Measurements from ENCODE around the gene PTPRN2.

Gene PTPRN2

DNA sequence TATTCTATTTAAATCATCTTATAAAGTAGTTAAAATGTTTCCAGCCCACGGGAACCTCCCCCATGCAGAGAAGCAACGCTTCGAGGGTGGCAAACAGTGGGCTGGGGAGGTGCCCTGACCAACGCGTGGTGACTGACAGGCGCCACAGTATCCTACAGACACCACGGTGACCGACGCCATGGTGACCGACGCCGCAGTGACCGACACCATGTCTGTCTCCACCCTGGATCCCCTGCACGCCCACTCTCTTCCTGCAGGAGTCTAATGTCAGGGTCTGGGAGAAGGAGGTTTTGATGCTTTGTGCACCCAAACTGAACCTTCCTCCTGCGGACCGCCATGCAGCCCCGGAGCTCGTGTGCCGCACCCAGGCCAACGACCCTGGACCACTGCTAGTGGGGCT, 464.4 kb downstream of the PTPRN2 start:
- no peak for DNase-seq

DNA sequence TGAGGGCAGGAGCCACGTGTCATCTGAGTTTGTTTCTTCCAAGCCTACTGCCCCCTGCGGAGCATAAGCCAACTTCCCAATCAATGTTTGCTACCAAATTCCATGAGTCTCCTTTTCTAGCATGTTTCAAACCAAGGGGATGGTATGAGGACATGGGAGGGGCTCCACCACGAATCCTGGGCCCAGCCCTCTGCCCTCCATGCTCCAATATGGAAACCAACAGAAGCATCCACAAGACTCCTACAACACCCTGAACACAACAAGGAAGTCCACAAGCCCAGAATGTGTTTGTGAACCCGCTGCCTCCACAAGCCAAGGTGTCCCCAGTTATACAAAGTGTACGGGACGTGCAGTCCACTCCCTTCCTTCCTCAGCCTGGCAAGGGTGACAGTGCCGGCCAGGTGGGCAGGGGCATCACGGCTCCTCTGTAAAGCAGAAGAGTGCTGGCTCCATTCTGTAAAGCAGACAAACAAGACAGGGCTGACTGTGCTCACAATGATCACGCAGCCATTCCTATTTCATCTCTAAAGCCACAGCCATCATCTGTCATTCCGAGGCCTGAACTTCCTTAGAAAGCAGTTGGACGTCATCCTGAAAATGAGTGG, 466.1 kb downstream of the PTPRN2 start:
- DNase-seq = no peak

DNA sequence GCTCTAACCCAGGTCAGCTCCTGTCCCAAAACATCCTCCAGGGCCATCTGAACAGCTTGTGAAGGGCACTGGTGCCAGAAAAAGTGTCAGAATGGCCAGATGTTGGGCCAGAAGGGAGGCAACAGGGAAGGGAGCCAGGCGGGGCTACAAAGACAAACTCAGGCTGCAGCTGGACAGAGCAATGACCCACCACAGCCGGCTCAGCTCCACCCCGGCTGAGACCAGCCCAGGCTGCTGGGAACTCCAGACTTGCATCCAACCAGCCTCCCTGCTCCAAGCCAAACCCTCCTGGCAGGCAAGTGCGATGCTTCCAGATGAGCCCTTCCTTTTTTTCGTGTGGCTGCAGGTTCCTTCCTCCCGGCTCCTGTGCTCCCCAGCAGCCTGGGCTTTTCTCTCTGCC, 466.9 kb downstream of the PTPRN2 start:
- no peak for DNase-seq

DNA sequence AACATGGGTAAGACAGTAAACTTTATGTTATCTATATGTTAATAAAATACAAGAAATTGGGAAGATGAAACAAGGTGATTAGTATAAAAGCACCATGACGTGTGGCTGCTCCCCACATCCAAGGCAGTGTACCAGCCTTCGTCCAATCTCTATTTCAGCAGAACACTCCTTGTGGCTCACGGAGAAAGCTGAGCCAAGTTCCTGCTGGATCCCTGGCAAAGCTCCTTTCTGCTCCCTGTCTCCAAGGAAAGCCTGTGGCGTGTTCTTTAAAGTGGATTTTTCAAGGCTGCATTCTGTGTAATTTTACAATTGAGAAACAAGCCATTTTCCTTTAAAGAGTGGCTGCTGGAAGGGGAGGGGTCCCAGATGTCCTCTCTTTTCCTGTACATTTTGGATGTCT, 467.3 kb downstream of the PTPRN2 start:
- no peak for DNase-seq

DNA sequence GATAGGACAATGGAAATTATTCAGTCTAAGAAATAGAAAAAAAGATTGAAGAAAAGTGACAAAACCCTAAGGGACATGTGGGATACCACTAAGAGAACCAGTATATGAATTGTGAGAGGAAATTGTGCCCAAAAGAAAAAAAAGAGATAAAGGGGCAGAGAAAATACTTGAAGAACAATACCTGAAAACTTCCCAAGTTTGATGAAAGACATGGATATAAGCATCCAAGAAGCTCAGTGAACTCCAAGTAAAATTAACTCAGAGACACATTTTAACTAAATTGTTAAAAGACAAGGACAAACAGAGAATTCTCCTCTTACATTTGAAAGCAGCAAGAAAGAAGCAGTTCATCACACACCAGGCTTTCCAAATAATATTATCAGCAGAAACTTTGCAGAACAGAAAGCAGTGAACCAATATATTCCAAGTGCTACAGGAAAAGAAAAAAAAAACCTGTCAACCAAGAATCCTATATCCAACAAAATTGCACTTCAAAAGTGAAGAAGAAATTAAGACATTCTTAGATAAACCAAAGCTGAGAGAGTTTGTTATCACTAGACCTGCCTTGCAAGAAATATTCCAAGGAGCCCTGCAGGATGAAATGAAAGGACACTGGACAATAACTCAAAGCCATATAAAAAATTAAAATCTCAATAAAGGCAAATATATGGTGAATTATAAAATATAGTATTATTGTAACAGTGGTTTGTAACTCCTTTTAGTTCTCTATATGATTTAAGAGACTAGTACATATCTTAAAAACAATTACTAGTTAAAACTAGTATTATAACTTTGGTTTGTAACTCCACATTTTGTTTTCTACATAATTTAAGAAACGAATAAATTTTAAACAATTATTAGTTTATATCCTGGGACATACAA, 470.0 kb downstream of the PTPRN2 start:
- DNase-seq = no peak

DNA sequence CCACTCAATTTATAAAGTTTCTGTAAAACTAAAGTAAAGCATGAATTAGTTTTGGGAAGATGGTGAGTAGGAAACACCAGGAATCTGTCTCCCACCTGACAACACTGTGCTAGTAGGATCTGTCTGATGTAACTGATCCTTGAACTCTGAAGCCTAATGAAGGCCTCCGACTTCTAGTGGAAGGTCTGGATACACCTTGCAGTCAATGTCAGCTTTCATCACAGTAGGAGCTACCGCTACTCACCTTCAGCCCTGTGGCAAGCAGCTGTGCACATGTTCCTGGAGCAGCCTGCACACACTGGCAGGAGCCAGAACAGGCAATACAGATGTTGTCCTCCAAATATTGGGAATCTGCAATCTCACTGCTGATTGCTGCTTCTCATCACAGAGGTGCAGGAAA, 471.4 kb downstream of the PTPRN2 start:
- DNase-seq = no peak

DNA sequence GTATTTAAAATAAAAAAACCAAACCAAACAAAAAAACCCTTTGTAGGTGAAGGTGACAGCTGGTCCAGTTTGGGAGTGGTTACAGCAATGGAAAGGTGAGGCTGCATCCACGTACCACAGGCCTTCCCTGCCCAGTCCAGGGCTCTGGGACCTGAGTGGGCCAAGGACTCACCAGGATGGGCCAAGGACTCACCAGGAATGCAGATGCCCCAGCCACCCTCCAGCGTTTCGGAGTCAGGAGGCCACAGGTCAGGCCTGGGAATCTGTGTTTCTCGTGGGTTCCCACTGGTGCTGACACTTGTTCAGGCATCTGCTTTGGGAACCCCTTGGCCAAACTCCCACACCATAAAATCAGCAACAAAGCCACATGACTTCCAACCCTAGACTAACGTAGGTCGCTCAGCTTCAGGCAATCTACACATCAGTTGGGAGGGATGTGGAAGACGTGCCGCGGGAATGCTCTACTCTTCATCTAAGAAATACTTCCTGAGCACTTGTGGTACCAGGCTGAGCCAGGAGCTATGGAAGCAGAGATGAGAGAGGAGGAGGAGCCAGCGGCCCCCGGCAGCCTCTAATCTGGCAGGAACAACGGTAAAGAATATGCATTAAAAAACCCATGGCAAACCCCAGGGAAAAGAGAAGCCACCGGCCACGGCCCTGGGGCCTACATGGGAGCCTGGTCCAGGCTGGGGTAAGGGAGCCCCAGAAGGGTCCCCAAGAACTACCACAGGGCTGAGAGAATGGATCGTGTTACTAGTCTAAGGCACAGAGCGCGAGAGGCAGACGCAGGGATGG, 473.4 kb downstream of the PTPRN2 start:
- DNase-seq = no peak

DNA sequence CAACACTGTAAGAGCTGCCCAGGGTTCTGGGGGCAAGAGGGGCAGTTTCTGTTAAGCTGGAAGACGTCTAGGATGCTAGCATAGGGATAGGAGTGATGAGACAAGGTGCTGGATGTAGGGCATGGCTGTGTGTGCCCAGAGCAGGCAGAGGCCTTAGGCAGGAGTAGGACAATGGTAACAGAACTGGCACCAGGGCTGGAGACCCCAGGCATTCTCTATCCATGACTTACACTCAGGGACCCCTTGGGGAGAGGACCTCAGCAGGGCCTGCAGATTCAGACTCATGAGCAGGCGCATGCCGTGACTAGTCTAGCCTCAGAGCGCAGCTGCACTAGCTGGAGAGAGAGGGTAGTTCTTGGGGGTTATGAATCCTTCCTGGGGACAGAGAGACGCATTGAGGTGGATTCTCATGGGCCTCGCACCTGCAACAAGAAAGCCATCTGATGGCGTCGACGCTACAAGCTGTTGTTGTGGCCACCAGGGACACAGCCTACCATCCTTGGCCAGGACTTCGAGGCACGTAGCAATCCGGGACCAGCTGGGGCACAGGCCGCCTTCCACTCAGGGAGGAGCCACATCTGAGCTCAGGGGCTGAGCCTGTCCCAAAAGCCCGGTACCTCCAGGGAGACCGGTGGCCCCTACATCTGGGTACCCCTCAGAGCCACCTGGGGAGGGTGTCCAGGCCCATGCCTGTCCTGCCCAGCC, 474.1 kb downstream of the PTPRN2 start:
- no peak for DNase-seq

DNA sequence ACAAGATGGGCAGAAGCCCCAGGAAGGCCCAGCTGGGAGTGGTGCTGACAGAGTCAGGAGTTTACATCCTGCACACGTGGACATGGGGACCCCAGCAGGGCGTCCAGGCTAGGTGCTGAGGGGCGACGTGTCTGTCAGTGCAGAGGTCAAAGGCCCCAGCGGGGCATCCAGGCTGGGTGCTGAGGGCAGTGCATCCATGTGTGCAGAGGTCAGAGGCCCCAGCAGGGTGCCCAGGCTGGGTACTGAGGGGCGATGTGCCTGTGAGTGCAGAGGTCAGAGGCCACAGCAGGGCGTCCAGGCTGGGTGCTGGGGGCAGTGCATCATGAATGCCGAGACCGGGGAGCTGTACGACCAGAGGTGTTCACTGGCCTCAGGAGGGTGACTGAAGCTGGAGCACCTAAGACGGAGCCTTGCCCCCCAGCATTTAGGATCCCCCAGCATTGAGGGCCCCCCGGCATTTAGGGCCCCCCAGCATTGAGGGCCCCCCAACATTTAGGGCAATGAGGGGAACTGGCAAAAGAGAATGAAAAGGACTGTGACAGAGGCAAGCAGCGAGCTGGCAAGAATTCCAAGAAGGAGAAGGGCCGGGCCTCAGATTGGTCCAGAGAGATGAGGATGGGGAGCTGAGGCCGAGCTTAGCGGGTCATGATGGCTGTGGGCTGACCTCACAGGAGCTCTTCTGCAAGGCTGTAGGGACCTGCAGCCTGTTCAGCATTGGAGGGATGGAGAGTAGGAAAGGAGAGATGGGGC, 474.9 kb downstream of the PTPRN2 start:
- DNase-seq = no peak

DNA sequence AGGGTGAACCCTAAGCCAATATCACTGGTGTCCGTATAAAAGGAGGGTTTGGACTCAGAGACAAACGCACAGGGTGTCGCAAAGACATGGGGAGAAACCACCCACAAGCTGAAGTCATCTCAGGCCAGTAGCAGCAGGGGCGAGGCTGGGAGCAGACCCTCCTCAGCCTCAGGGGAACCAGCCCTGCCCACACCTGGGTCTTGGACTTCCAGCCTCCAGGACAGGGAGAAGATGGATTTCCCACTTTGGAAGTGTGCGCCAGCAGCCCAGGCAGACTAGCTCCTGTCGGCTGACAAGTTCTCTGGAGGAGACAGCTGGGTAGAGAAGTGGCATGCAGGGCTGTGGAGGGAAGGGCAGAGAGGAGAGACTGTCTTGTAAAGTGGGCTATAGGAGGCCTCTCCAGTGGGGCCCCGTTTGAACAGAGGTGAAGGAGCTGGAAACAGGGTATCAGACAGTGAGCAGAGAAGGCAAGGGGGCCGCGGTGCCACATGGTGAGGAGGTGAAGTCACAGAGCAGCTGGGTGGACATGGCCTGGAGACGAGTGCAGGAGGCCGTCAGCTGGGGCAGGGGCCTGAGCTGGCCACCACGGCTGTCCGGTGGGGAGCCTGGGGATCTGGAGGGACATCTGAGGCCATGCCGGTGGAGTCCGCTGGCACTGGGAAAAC, 475.6 kb downstream of the PTPRN2 start:
- DNase-seq = no peak

DNA sequence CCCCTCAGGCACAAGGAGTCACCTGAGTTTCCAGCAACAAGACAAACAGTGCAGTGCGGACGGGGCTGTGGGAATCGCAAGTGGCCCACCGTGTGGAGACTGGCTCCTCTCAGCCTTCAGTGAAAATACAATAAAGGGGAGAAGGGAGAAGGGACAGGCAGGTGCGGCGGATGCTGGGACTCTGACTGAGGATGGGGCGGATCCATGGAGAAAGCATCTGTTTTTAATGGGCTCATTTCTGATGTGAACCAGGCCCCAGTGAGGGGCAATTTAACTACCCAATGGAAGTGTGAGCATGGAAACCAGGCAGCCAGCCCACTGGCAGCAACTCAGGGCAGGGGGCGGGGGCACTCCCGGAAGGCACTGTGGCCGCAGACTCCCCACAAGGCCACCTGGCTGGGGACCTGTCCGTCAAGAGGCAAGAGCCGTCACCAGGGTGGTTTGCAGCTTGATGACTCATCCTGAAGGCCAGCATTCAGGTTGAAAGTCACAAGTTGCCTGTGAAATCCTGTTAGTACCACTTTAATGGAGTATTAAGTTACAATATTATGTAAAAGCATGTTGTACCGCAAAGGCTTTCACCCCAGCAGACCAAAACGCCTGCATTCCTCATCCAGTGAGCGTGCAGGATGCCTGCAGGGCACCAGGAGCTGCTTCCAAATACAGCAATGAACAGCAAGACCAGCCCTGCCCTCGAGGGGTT, 476.4 kb downstream of the PTPRN2 start:
- no peak for DNase-seq

DNA sequence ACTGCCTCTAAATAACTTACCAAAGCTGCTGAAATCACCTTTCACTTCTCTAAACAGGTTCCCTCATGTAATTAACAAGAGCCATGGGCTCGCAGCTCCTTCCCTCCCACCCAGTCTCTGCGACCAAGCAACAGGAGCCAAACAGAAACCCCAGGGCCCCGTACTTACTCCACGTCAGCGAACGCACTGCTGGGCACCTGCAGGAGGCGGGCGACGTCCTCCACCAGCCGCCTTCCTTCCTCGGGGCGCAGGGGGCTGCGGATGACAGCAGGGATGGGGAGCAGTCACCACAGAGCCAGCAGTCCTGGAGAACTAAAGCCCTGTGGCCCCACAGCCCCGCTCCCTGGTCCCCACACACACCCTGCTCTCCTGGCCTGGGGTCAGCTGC, 477.0 kb downstream of the PTPRN2 start:
- no peak for DNase-seq

DNA sequence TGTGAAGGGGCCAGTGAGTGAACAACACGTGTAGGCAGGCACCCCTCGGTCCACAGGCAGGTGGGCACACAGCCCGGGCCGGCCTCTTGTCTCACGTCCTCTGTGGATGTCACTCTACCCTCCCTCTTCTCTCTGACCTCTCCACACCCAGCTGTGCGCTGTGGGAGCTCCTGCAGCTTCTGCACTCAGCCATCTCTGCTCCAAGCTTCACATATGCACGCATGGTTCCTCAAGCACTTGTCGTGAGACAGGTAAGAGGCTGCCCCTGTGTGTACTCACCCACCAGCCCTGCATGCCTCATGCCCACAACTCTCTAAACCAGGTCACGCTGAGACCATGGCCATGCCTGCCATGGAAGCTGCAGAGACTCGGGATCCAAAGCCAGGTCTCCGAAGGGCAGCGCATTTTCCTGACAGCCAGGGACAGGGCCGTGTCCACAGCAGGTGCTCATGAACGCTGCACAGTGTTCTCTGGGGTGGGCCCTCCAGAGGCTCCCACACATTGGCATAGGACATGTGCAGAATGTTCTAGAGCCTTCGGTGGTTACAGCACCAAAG, 477.5 kb downstream of the PTPRN2 start:
- no peak for DNase-seq

DNA sequence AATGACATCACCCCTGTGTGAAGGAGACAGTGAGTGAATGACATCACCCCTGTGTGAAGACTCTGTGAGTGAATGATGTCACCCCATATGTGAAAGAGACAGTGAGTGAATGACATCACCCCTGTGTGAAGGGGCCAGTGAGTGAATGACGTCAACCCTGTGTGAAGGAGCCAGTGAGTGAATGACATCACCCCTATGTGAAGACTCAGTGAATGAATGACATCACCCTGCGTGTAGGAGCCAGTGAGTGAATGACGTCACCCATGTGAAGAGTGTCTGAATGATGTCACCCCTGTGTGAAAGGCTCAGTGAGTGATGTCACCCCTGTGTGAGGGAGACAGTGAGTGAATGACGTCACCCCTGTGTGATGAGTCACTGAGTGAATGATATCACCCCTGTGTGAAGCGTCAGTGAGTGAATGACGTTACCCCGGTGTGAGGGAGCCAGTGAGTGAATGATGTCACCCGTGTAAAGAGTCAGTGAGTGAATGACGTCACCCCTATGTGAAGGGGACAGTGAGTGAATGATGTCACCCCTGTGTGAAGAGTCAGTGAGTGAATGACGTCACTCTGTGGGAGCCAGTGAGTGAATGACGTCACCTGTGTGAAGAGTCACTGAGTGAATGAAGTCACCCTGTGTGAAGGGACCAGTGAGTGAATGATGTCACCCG, 478.1 kb downstream of the PTPRN2 start:
- no peak for DNase-seq

DNA sequence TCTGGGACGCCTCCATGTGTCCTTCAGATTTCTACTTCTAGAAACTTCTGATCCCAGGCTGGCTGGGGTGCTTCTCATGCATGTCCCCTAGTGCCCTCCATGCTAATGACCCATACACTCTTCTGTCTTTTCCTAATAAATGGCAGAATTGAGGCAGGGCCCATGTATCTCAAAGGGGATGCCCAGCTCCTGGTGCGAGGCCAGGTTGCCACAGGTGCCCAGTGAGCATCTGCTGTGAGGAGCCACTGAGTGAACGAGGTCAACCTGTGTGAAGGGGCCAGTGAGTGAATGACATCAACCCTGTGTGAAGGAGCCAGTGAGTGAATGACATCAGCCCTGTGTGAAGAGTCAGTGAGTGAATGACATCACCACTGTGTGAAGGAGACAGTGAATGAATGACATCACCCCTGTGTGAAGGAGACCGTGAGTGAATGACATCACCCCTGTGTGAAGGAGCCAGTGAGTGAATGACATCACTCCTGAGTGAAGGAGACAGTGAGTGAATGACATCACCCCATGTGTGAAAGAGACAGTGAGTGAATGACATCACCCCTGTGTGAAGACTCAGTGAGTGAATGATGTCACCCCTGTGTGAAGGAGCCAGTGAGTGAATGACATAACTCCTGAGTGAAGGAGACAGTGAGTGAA, 478.9 kb downstream of the PTPRN2 start:
- DNase-seq = no peak

DNA sequence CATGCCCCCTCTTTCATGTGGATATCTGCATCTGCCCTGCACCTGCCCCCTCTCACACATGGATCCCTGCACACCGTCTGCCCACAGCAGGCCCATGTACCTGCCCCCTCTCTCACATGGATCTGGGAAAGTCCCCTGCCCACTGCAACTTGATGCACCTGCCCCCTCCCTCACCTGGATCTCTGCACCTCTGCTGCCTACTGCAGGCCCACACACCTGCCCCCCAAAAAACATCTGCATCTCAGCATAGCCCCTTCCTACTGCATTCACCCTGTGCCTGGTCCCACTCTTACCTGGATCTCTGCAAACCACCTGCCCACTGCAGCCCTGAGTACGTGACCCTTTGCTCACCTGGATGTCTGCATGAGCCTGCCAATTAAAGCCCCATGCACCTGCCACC, 479.8 kb downstream of the PTPRN2 start:
- DNase-seq = no peak

DNA sequence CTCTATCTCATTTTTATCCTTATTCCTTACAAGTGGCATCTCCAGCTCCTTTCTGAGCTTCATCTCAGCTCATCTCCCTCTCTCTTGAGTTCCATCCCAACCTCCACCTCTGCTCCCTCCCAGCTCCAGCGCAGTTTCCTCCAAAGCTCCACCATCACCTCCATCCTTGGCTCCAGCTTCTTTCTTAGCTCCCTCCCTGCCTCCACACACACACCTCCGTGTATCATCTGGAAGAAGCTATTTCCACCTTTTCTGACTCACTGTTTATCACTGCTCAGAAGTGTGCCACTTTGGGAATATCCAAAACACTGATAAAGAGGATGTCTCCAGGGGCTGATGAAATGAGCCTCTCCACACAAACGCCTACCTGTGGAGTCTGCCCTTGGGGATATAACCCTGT, 481.4 kb downstream of the PTPRN2 start:
- no peak for DNase-seq

DNA sequence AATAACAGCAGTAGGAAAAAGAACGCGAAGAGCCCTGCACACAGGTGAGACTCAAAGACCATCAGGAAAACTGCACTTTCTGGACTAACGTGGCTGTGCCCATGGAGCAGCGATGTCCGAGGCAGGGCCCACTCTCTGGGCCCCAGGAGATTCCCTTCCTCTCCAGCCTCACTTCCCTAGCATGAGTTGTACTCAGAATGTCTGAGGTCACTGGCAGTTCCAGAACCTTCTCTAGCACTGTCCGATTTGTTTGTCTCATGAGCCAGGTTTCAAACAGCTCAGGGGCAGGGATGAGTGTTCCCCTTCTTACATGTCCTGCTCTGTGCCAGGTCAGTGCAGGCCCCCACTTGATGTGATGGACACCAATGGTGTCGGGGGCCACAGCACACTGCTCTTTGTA, 484.2 kb downstream of the PTPRN2 start:
- DNase-seq = no peak

DNA sequence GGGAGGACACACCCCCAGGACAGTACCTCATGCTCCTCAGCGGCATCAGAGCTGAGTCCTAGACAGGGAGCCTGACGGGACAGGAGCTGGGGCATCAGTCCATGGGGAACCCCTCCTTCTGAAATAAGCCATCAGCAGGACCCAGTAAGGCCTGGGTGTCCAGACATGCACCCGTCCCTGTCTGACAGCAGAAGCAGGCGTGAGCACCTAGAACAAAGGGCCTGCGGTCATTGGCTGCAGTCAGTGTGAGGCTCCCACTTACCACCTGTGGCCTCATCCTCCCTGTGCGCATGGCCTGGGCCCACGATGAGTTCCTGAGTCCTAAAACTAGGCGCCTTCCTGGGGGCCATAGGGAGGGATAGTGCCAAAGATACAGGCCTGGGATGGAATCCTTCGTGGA, 484.7 kb downstream of the PTPRN2 start:
- no peak for DNase-seq
